ACHN (cell line): ENCODE data around the gene PDGFA.

Experiments
- DNase-seq: peaks from one replicate; pipeline ENCODE4 v3.0.0-alpha.2; 2015
- in situ Hi-C: cut with HindIII; loops from 2 replicates; pipeline ENCODE4 v1.10.0; 2017; ENCODE audit warnings: low sequenced_read_pairs, low pct_ligation_motif_present, low pct_unique_long_range_greater_than_20kb

Gene PDGFA

DNA sequence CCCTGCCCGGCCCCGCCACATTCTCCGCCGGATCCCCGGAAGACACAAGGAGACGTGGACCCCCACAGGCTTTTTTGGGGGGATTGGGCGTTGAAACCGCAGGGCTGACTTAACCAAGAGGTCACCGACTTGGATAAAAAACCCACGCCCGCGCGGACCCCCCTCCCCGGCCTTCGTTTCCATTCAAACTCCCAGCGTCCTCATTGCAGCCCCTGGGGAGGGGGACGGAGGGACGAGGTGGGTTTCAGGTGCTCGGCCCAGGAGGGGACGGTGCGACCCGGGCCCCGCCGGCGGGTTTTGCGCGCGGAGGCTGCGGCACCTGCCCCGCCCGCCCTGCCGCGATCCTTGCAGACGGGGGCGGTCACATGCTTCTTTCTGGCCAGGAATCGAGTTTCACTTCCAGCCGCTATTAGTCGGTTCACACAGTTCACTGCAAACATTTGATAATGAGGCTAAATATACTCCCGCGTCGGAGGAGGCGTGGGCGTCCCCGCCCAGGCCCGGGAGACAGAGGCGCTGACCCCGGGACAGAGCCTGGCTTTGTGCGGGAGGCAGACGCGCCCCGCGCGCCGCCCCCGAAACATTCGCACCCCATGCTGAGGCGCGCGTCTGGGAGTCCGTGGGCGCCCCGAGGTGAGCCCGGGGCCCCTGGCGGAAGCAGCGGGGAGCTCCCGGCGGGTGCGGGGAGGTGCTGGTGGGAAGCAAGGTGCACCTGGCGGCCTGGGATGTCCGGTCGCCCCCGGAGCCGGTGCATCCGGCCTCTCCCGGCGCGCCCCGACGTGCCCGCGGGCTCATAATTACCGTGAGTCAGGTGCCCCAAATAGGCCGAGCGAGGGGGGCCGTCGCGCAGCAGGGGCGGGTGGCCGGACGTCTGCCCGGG is 2.7 kb upstream of the PDGFA start:
- DNase-seq, result peak; percentile 53
- in situ Hi-C loops, result no loop called here

DNA sequence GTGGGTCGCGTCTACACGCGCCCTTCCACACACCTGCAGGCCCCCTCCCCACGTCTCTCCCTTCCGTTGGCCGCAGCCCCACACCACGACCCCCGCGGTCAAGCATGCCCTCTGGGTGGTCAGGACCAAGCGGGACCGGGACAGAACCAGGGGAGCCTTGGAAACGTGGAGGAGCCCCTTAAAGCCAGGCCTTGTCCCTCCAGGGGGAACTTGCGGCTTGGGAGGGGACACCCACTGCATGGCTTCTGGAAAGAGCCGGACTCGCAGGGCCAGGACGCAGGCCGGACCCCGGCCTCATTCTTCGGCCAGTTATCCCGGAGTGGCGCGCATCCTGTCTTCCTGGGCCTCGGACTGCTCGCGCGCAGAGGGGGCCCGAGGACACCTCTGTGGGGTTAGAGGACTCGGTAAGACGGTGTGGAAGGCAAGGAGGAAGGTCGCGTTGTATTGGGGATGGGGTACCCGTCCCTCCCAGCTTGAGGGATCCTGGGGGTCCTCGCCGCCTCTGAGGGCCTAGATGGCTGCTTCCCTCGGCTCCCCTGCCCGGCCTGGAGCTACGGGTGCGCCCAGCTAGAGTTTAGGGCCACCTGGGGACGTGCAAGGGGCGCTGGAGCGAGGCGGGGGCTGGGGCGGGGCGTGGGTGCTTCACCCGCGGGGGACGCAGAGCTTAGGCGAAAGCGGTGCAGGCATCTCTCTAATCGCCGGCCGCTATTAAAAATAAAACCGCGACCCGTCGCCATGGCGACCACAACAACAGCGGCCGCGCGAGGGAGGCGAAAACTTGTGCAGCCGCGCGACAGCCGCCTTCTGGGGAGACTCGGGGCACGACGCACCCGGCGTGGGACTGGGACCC is 1.8 kb upstream of the PDGFA start:
- peak; percentile 64 for DNase-seq
- in situ Hi-C loops, result no loop called here

DNA sequence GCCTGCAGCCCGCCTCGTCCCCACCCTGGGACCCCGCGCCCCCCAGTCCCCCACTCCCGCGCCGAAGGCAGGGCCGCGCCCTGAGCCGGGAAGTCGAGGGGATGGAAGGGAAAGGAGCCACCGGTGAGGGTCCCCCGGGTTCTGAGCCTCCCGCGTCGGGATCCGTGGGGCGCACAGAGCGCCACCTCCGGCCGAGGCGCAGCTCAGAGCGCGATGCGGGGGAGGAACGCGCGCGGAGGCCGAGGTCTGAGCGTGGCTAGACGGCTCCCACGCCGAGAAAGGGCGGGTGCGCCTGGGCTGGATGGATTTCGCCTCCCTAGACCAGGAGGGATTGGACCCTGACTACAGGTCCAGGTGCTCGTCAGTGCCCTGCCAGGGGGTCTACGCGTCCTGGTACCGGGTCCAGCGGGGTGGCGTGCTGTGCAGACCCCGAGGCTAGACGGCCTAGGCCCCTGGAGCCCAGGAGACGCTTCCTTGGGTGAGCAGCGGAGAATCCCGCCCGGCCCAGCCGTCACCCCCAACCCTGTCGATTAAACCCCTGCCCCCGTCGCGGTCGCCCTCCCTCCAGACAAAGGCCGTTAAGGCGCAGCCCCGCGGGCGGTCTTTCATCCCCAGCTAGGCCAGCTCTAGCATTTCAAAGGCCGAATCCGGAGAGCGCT is 986 bp upstream of the PDGFA start:
- in situ Hi-C loops, result no loop called here
- DNase-seq, result no peak

- in situ Hi-C loops, result no loop called here
- peak; percentile 90 for DNase-seq
These were observed 789 bp downstream of the PDGFA start for GRCh38 chr7:518630-519483.

- in situ Hi-C loops, result no loop called here
- peak; percentile 65 for DNase-seq
These were observed 1.6 kb downstream of the PDGFA start for GRCh38 chr7:517774-518629.

- DNase-seq, result peak; percentile 86
- in situ Hi-C loops, result no loop called here
These were observed 2.8 kb downstream of the PDGFA start for GRCh38 chr7:516606-517456.

GRCh38 chr7:516216-516605 is 3.4 kb downstream of the PDGFA start:
- in situ Hi-C loops, result no loop called here
- no peak for DNase-seq

GRCh38 chr7:515628-516027 is 4.0 kb downstream of the PDGFA start:
- DNase-seq, result no peak
- in situ Hi-C loops, result no loop called here

GRCh38 chr7:514651-515598 is 4.7 kb downstream of the PDGFA start:
- peak; percentile 30 for DNase-seq
- in situ Hi-C loops, result no loop called here

DNA sequence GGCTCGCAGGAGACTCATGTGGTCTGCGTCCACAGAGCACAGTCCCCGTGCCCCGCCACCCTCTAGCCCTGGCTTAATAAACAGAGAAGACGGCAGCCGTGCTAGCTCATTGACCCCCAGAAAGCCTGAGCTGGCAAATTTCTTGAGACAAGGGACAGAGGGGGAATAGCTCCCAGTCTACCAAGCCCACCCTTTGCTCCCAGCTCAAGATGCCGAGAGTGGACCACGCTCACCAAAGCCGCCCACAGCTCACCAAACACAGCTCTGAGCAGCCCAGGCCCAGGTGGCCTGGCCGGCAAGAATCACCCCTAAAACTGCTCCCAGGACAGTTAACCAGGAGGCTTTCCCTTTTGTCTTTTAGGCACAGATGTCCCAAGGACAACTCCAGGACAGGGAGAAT is 5.4 kb downstream of the PDGFA start:
- in situ Hi-C loops, result no loop called here
- no peak for DNase-seq

GRCh38 chr7:513521-514166 is 6.0 kb downstream of the PDGFA start:
- in situ Hi-C loops, result no loop called here

GRCh38 chr7:512541-513311 is 6.9 kb downstream of the PDGFA start:
- no peak for DNase-seq
- in situ Hi-C loops, result no loop called here

More at GRCh38 chr7:513521-514166, 6.0 kb downstream of the PDGFA start:
- DNase-seq, result no peak

- no peak for DNase-seq
- in situ Hi-C loops, result no loop called here
These were observed 7.5 kb downstream of the PDGFA start for GRCh38 chr7:512146-512510.

DNA sequence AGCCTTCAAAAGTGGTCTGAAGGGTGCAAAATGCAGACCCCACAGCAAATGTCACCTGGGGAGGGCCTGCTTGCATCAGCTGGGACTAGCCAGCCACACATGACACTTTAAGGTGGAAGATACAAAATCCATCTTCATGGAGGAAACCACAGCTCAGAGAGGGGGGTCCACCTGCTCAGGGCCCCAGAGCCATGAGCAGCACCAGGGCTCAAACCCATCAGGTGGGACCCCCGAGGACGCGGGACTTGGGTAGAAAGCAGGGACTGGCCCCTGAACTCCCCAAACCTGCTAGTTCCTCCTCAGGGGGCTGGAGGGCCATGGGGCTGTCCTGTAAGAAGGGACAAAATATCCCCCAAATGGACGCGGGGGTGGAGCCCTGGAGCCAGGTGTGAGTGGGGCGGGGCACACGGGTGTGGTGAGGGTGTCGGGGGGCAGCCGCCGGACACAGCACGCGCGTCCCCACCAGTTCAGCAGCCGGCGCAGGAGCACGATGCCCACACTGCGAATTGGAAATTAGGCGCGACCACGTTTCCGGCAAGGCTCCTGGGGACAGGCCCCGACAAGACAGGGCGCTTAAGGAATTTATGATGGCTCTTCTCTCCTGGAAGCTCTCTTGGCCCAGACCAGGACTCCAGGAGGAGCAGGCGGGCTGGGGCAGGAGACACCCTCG is 8.0 kb downstream of the PDGFA start:
- DNase-seq, result no peak
- in situ Hi-C loops, result no loop called here
